ENCODE measurements around the gene NOX4.

- TF ChIP-seq CTCF (IDR thresholded peaks at IDR 0.05; ENCODE audit: insufficient read depth, low read length) = no peak
- no peak for TF ChIP-seq POLR2AphosphoS5 (IDR thresholded peaks at IDR 0.05; ENCODE audit: low read depth)
- no peak for TF ChIP-seq REST (IDR thresholded peaks at IDR 0.05; ENCODE audit: insufficient replicate concordance, low read depth)
Measured at GRCh38 chr11:89502301-89502700, 11.1 kb upstream of the NOX4 start.

All from HL-60 (cell line).